ENCODE data around the gene TMPRSS11E. TPM values are rescaled to one million over a fixed set of nuclear protein-coding genes. Genes with fewer than 3 reads are reported as not detected.
"Not testable (repeated sequence)": the region's sequence is repeated elsewhere in the genome, so short reads cannot be mapped to it uniquely, and the experiment has no call there.

The TMPRSS11E gene
- total and polyA plus RNA-seq, 4 donors: not detected

GRCh38 chr4:68494688-68495087, 47.4 kb downstream of the TMPRSS11E start (continued):
- TF ChIP-seq NR2F2 (IDR thresholded peaks at IDR 0.05): no peak
- no peak for TF ChIP-seq RXRA (IDR thresholded peaks at IDR 0.05)

DNA sequence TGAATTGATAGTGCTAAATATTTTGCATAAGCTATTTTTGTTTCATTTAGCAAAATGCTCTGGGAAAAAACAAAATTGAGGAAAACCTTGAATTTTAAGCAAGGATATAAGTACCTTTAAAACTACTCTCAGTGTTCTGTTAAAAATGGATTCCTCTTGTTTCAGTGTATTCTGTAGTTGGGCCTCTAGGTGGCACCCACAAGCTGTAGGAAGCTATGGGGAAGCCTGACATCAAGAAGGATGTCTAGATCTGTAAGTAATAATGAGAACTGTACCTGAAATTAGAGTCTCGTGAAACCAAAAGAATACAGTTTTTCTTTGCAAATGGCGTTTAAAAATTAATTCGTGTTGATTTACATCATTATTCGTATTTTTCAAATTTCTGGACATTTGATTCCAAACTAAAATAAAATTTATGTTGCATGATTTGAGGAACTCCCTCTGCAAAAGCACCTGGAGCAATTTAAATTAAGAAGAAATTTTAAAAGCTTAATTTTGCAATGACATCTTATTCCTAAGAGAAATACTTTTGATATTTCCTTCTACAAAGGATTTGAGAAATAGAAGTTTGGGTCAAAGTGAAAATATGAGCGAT, 51.2 kb downstream of the TMPRSS11E start:
- TF ChIP-seq, protein P1, sequence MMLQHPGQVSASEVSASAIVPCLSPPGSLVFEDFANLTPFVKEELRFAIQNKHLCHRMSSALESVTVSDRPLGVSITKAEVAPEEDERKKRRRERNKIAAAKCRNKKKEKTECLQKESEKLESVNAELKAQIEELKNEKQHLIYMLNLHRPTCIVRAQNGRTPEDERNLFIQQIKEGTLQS (IDR thresholded peaks at IDR 0.05): no peak
- TF ChIP-seq FOXA1 (IDR thresholded peaks at IDR 0.05) (no peak), RXRA (IDR thresholded peaks at IDR 0.05) (no peak), RAD21 (IDR thresholded peaks at IDR 0.05) (peak; percentile 99)
- TF ChIP-seq, protein P2, sequence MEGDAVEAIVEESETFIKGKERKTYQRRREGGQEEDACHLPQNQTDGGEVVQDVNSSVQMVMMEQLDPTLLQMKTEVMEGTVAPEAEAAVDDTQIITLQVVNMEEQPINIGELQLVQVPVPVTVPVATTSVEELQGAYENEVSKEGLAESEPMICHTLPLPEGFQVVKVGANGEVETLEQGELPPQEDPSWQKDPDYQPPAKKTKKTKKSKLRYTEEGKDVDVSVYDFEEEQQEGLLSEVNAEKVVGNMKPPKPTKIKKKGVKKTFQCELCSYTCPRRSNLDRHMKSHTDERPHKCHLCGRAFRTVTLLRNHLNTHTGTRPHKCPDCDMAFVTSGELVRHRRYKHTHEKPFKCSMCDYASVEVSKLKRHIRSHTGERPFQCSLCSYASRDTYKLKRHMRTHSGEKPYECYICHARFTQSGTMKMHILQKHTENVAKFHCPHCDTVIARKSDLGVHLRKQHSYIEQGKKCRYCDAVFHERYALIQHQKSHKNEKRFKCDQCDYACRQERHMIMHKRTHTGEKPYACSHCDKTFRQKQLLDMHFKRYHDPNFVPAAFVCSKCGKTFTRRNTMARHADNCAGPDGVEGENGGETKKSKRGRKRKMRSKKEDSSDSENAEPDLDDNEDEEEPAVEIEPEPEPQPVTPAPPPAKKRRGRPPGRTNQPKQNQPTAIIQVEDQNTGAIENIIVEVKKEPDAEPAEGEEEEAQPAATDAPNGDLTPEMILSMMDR (IDR thresholded peaks at IDR 0.05; ENCODE audit: low read depth, low read length, missing input control): peak; percentile 86
- no peaks in the 10 kb centered on the region for H3K36me3 ChIP-seq (ENCODE audit: control insufficient read depth in 4 of 4, insufficient read depth in 3 of 4, low read depth in 1 of 4, low read length in 3 of 4)

DNA sequence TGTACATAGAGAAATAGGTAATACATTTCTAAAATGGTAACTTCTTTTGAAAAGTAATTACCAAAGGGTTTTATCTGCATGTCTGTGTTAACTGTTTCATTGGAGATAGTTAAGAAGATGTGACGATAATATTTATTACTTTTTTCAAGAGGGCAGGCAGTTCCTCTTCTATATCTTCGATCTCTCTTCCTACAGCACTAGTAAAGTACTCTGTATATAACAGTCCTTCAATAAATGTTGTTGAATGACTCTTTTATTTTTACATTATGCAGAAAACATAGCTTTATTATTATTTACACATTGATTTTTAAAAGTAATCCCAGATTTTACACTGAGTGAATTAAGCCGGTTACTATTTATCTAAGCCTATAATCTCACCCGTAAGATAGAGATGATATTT, 51.8 kb downstream of the TMPRSS11E start:
- Histone ChIP-seq H3K36me3 (ENCODE audit: control insufficient read depth in 4 of 4, insufficient read depth in 3 of 4, low read depth in 1 of 4, low read length in 3 of 4) (no peaks in the 10 kb centered on the region), H3K9me3 (ENCODE audit: control insufficient read depth in 4 of 4, low read length in 3 of 4) (no peaks in the 10 kb centered on the region), H3K27ac (ENCODE audit: low read depth in 1 of 2, low read length in 2 of 2) (no peak overlapping the region), H3K4me3 (ENCODE audit: low read depth in 1 of 3, low read length in 3 of 3) (no peak overlapping the region), H3K27me3 (ENCODE audit: control insufficient read depth in 4 of 4, insufficient read depth in 4 of 4, low read length in 3 of 4) (no peaks in the 10 kb centered on the region), H3K9ac (ENCODE audit: low read depth in 1 of 2, low read length in 2 of 2) (peak overlapping the region in 1 of 2 donors; percentile 38), H3K4me1 (ENCODE audit: control insufficient read depth in 4 of 4, insufficient read depth in 4 of 4, low read length in 3 of 4) (peaks cover 0 to 8% (median 2%) of the 10 kb centered on the region in 4 donors)
- TF ChIP-seq REST (IDR thresholded peaks at IDR 0.05): no peak
- TF ChIP-seq YY1 (IDR thresholded peaks at IDR 0.05): no peak
- TF ChIP-seq, protein P3, sequence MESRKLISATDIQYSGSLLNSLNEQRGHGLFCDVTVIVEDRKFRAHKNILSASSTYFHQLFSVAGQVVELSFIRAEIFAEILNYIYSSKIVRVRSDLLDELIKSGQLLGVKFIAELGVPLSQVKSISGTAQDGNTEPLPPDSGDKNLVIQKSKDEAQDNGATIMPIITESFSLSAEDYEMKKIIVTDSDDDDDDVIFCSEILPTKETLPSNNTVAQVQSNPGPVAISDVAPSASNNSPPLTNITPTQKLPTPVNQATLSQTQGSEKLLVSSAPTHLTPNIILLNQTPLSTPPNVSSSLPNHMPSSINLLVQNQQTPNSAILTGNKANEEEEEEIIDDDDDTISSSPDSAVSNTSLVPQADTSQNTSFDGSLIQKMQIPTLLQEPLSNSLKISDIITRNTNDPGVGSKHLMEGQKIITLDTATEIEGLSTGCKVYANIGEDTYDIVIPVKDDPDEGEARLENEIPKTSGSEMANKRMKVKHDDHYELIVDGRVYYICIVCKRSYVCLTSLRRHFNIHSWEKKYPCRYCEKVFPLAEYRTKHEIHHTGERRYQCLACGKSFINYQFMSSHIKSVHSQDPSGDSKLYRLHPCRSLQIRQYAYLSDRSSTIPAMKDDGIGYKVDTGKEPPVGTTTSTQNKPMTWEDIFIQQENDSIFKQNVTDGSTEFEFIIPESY (IDR thresholded peaks at IDR 0.05): no peak
- no peak for TF ChIP-seq HNF4A (conservative IDR thresholded peaks at IDR 0.05)
- no peak for TF ChIP-seq EGR1 (IDR thresholded peaks at IDR 0.05; ENCODE audit: low read depth in 2 of 2)
- TF ChIP-seq RAD21 (IDR thresholded peaks at IDR 0.05): no peak
- TF ChIP-seq HNF4G (IDR thresholded peaks at IDR 0.05): no peak
- TF ChIP-seq, protein P2 (IDR thresholded peaks at IDR 0.05; ENCODE audit: low read depth, low read length, missing input control): no peak
- no peak for DNase-seq (ENCODE audit: low spot score)
- 37% methylated on average over 4 of the region's 4 CpGs for WGBS

More for the DNA sequence above, 51.2 kb downstream of the TMPRSS11E start:
- Histone ChIP-seq H3K9me3 (ENCODE audit: control insufficient read depth in 4 of 4, low read length in 3 of 4) (no peaks in the 10 kb centered on the region), H3K4me1 (ENCODE audit: control insufficient read depth in 4 of 4, insufficient read depth in 4 of 4, low read length in 3 of 4) (peaks cover 0 to 8% (median 2%) of the 10 kb centered on the region in 4 donors), H3K27me3 (ENCODE audit: control insufficient read depth in 4 of 4, insufficient read depth in 4 of 4, low read length in 3 of 4) (no peaks in the 10 kb centered on the region), H3K4me3 (ENCODE audit: low read depth in 1 of 3, low read length in 3 of 3) (no peak overlapping the region), H3K9ac (ENCODE audit: low read depth in 1 of 2, low read length in 2 of 2) (no peak overlapping the region), H3K27ac (ENCODE audit: low read depth in 1 of 2, low read length in 2 of 2) (no peak overlapping the region)
- WGBS: 8% methylated on average over 5 of the region's 5 CpGs
- peak; percentile 60 for DNase-seq (ENCODE audit: low spot score)

DNA sequence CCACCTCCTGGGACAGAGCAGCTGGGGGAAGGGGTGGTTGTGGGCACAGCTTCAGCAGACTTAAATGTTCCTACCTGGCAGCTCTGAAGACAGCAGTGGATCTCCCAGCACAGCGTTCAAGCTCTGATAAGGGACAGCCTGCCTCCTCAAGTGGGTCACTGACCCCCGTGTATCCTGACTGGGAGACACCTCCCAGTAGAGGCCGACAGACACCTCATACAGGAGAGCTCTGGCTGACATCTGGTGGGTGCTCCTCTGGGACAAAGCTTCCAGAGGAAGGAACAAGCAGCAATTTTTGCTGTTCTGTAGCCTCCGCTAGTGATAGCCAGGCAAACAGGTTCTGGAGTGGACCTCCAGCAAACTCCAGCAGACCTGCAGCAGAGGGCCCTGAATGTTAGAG, 56.2 kb downstream of the TMPRSS11E start:
- not testable (repeated sequence) for H3K4me1 ChIP-seq (ENCODE audit: control insufficient read depth in 4 of 4, insufficient read depth in 4 of 4, low read length in 3 of 4); H3K36me3 ChIP-seq (ENCODE audit: control insufficient read depth in 4 of 4, insufficient read depth in 3 of 4, low read depth in 1 of 4, low read length in 3 of 4); H3K4me3 ChIP-seq (ENCODE audit: low read depth in 1 of 3, low read length in 3 of 3); H3K27ac ChIP-seq (ENCODE audit: low read depth in 1 of 2, low read length in 2 of 2); H3K27me3 ChIP-seq (ENCODE audit: control insufficient read depth in 4 of 4, insufficient read depth in 4 of 4, low read length in 3 of 4); H3K9me3 ChIP-seq (ENCODE audit: control insufficient read depth in 4 of 4, low read length in 3 of 4); H3K9ac ChIP-seq (ENCODE audit: low read depth in 1 of 2, low read length in 2 of 2); DNase-seq (ENCODE audit: low spot score)
- WGBS: 89% methylated on average over 4 of the region's 4 CpGs
